Renal pelvis (tissue), 4 donors: Measurements from ENCODE around the gene HMG20A. TPM values are rescaled to one million over a fixed set of nuclear protein-coding genes. Genes with fewer than 3 reads are reported as not detected.

Experiments used
- DNase-seq: peaks from one replicate; pipeline ENCODE4 v3.0.0-alpha.2; 2013
- polyA plus RNA-seq, 3 donors: library from polyadenylated mRNA; unstranded; fragments of 120-200 nt; gene quantifications; one replicate each; pipeline ENCODE4 v1.2.1, GENCODE V29; 2013; ENCODE audit not compliant: insufficient read length in 3 of 3

HMG20A gene
- polyA plus RNA-seq, 3 donors, result 55.2 to 75.7 (median 63.6) TPM

- DNase-seq, result no peak
These were observed 113.1 kb downstream of the HMG20A start for GRCh38 chr15:77533578-77534430.

Other genes with a start within 250 kb of the HMG20A start
- gene PEAK1, start 784 bp upstream of the HMG20A start, polyA plus RNA-seq, result 10 to 100 TPM; 25.2 to 39.1 (median 31.0) TPM
- gene LINGO1, start 212.0 kb downstream of the HMG20A start, polyA plus RNA-seq, result 10 to 100 TPM; 11.3 to 22.4 (median 15.4) TPM